Ascending aorta (tissue), 2 donors: ENCODE measurements around the gene PLEKHG3. TPM values are rescaled to one million over a fixed set of nuclear protein-coding genes. Genes with fewer than 3 reads are reported as not detected.

Experiments
- DNase-seq, 2 donors: peaks; one replicate each; pipeline ENCODE4 v3.0.0-alpha.2; 2019; ENCODE audit warnings: low spot score in 2 of 2
- H3K27ac ChIP-seq, 2 donors: fragments of 200-600 bp; sonication (generic); one replicate each; pipeline ENCODE4 v1.5.1; 2016 to 2017; ENCODE audit warnings: mild to moderate bottlenecking in 1 of 2
- H3K27me3 ChIP-seq: fragments of 200-600 bp; sonication (generic); one replicate; pipeline ENCODE4 v1.5.1; 2017
- H3K36me3 ChIP-seq, 2 donors: fragments of 200-600 bp; sonication (generic); one replicate each; pipeline ENCODE4 v1.5.1; 2016
- H3K4me1 ChIP-seq, 2 donors: fragments of 200-600 bp; sonication (generic); one replicate each; pipeline ENCODE4 v1.5.1; 2016 to 2017; ENCODE audit warnings: mild to moderate bottlenecking in 1 of 2
- H3K4me3 ChIP-seq, 2 donors: fragments of 200-600 bp; sonication (generic); one replicate each; pipeline ENCODE4 v1.5.1; 2016 to 2017; ENCODE audit warnings: mild to moderate bottlenecking in 1 of 2
- H3K9me3 ChIP-seq, 2 donors: fragments of 200-600 bp; sonication (generic); one replicate each; pipeline ENCODE4 v1.5.1; 2016
- intact Hi-C: fragments of 100-400 bp; cut with DNase I; formaldehyde crosslinking; loops from one replicate; pipeline ENCODE4 v1.15.1; 2023
- total RNA-seq: library from RNA; depleted of rRNA; stranded (reverse); fragments of >200 nt; gene quantifications from one replicate; pipeline ENCODE4 v1.1.0, GENCODE V29; 2016
- TF ChIP-seq, protein P1 (sequence below), 3 experiments: fragments of 200-600 bp in 2 of 3; fragments of 450-650 bp in 1 of 3; sonication (generic) in 2 of 3; IDR thresholded peaks; one replicate each; pipeline ENCODE4 v1.5.1; 2016 to 2019; ENCODE audit warnings: antibody characterized with exemption in 3 of 3, mild to moderate bottlenecking in 1 of 3, moderate library complexity in 1 of 3

The PLEKHG3 gene
- total RNA-seq, 1 donor from 2014 or later = 134 TPM

DNA sequence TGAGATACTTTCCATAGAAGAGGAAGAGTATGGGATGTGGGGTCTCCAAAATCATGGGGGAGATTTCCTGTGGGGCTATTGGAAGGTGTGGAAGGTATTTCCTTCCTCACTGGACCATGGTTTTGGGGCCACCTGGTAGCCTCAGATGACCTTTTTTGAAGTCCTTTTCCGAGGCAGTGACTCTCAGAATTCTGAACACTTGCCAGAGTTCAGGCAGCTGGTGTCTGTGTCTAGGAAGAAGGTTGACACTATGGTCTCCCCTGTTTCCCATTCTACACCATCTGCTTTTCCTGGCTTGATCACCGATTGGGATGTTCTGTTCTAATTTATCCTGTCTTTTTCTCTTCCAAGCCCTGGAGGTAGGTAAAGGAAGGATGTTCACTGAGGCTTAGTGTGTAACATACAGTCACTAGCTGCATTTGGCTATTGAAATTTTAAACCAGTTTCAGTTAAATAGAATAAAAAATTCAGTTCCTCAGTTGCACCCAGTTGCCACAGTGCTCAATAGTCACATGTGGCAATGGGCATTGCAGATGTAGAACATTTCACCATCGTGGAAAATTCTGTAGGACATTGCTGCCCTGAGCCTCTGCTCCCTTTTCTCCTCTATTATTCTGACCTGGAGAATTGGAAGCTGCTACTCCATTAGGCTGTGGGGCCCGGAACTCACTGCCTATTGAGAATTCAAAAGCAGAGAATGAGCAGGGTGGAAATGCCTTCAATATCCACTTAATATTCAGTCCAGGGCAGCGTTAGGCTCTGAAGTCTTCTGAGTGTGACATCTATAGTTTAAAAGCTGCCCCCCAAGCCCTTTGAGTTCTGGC lies 11.0 kb upstream of the PLEKHG3 start:
- Histone ChIP-seq H3K4me3 (no peak overlapping the region), H3K36me3 (no peaks in the 10 kb centered on the region), H3K27me3 (no peaks in the 10 kb centered on the region), H3K27ac (no peak overlapping the region), H3K9me3 (no peaks in the 10 kb centered on the region), H3K4me1 (peaks cover 0 to 3% of the 10 kb centered on the region in 2 donors)
- DNase-seq = peak in 1 of 2 donors; percentile 28
- intact Hi-C loops = no loop called here
- TF ChIP-seq, protein P1, sequence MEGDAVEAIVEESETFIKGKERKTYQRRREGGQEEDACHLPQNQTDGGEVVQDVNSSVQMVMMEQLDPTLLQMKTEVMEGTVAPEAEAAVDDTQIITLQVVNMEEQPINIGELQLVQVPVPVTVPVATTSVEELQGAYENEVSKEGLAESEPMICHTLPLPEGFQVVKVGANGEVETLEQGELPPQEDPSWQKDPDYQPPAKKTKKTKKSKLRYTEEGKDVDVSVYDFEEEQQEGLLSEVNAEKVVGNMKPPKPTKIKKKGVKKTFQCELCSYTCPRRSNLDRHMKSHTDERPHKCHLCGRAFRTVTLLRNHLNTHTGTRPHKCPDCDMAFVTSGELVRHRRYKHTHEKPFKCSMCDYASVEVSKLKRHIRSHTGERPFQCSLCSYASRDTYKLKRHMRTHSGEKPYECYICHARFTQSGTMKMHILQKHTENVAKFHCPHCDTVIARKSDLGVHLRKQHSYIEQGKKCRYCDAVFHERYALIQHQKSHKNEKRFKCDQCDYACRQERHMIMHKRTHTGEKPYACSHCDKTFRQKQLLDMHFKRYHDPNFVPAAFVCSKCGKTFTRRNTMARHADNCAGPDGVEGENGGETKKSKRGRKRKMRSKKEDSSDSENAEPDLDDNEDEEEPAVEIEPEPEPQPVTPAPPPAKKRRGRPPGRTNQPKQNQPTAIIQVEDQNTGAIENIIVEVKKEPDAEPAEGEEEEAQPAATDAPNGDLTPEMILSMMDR (IDR thresholded peaks at IDR 0.05) = no peak

DNA sequence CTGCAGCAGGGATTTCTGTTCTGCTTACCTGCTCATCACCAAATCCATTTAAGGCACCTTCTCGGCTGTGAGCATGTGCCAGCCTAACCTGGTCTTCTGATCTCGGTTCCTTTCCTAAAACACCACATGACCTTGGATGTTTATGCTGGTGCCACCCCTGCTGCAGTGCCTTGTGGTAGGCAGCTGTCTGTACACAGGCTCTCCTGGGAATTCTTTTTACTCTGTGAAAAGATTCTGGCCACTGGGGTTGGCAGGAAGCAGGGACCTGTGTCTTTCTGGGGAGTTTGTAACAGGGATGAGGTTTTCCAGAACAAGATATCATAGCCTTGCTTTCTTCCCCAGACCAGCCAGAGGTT lies 10.4 kb upstream of the PLEKHG3 start:
- Histone ChIP-seq H3K36me3 (no peaks in the 10 kb centered on the region), H3K9me3 (no peaks in the 10 kb centered on the region), H3K27me3 (no peaks in the 10 kb centered on the region), H3K27ac (no peak overlapping the region), H3K4me3 (no peak overlapping the region), H3K4me1 (peaks cover 0 to 3% of the 10 kb centered on the region in 2 donors)
- DNase-seq = peak in 1 of 2 donors; percentile 60
- intact Hi-C loops = no loop called here
- TF ChIP-seq, protein P1 (IDR thresholded peaks at IDR 0.05) = no peak

GRCh38 chr14:64695071-64695470 lies 9.2 kb upstream of the PLEKHG3 start:
- no peaks in the 10 kb centered on the region for H3K9me3 ChIP-seq
- no peaks in the 10 kb centered on the region for H3K36me3 ChIP-seq
- intact Hi-C loops = no loop called here
- TF ChIP-seq, protein P1 (IDR thresholded peaks at IDR 0.05) = no peak
- DNase-seq = peak in 1 of 2 donors; percentile 5
- H3K4me1 ChIP-seq = peaks cover 0 to 3% of the 10 kb centered on the region in 2 donors
- H3K27me3 ChIP-seq = no peaks in the 10 kb centered on the region
- H3K4me3 ChIP-seq = no peak overlapping the region
- H3K27ac ChIP-seq = no peak overlapping the region

DNA sequence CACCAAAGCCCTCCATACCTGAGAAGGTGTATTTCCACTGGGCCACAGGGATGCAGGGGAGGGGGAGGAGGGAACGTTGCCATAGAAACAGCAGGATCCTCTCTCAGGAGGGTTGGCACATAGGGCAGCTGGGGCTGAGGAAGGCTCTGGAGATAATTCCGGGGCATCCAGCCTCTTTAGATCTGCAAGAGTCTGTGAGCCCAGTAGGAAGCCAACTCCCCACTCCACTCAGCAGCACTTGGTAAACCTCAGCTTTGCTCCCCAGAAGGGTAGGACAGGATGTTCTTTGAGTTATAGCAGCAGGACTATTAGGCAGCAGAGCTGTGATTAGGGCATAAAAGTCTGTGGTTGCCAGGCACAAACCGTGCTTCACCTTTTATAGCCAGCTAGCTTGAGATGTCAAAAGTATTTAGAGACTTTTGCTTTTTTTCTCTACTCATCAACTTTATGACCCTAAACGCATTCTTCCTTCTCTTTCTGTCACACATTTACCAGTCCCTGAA lies 7.8 kb upstream of the PLEKHG3 start:
- DNase-seq = peak in 1 of 2 donors; percentile 57
- Histone ChIP-seq H3K36me3 (no peaks in the 10 kb centered on the region), H3K4me3 (no peak overlapping the region), H3K27ac (no peak overlapping the region), H3K4me1 (peaks cover 0 to 3% of the 10 kb centered on the region in 2 donors), H3K27me3 (no peaks in the 10 kb centered on the region), H3K9me3 (no peaks in the 10 kb centered on the region)
- TF ChIP-seq, protein P1 (IDR thresholded peaks at IDR 0.05) = no peak
- intact Hi-C loops = no loop called here

- TF ChIP-seq, protein P1 (IDR thresholded peaks at IDR 0.05) = no peak
- DNase-seq = no peak
- Histone ChIP-seq H3K27ac (no peak overlapping the region), H3K4me1 (peaks cover 0 to under 1% of the 10 kb centered on the region in 2 donors), H3K36me3 (no peaks in the 10 kb centered on the region), H3K9me3 (no peaks in the 10 kb centered on the region), H3K27me3 (no peaks in the 10 kb centered on the region), H3K4me3 (no peak overlapping the region)
- intact Hi-C loops = no loop called here
Measured at GRCh38 chr14:64698903-64699302, 5.3 kb upstream of the PLEKHG3 start.
